ENCODE measurements around the gene RTP5.

Gene RTP5

GRCh38 chr2:241877197-241877685 is 7.7 kb downstream of the RTP5 start:
- H3K36me3 ChIP-seq (ENCODE audit: control insufficient read depth in 1 of 2, insufficient read depth in 2 of 2, low read length in 2 of 2) = no peaks in the 10 kb centered on the region

DNA sequence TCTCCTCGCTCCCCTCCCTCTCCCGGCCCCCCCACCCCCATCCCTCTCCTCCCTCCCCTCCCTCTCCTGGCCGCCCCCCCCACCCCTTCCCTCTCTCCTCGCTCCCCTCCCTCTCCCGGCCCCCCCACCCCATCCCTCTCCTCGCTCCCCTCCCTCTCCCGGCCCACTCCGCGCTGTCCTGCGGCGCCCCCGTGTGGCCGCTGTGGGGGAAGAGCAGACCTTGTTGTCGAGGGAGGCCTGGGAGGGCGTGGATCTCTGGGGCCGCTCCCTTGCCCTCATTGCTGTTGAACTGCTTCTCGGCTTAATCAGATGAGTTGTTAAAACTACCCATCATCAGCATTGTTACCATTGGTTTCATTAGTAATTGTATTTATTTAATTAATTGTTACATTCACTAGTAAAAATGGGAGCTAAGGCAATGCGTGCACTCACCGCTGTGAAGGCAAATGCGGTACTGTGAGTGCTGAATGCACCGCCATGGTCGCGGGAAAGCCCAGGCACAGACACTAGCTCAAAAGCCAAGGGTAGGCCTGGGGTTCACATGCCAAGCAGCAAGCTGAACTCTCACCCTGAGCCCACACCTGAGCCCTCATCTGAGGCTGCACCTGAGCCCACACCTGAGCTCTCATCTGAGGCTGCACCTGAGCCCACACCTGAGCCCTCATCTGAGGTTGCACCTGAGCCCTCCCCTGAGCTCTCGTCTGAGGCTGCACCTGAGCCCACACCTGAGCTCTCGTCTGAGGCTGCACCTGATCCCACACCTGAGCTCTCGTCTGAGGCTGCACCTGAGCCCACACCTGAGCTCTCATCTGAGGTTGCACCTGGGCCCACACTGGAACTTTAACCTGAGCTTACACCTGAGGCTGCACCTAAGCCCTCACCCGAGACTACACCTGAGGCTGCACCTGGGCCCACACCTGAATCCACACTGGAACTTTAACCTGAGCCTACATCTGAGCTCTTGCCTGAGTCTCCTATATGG is 8.8 kb downstream of the RTP5 start:
- no peaks in the 10 kb centered on the region for H3K27me3 ChIP-seq (ENCODE audit: low read depth, low read length)
- H3K36me3 ChIP-seq (ENCODE audit: control insufficient read depth in 1 of 2, insufficient read depth in 2 of 2, low read length in 2 of 2) = no peaks in the 10 kb centered on the region
- no peak overlapping the region for H3K4me3 ChIP-seq (ENCODE audit: low read depth in 1 of 2, low read length in 2 of 2)
- H3K27ac ChIP-seq (ENCODE audit: low read length) = no peak overlapping the region
- H3K4me1 ChIP-seq (ENCODE audit: control insufficient read depth in 1 of 2, insufficient read depth in 2 of 2, low read length in 2 of 2) = peaks cover 0 to 16% of the 10 kb centered on the region in 2 donors
- H3K9me3 ChIP-seq (ENCODE audit: control insufficient read depth in 1 of 2, low read length in 2 of 2) = no peaks in the 10 kb centered on the region

More at GRCh38 chr2:241877197-241877685, 7.7 kb downstream of the RTP5 start:
- no peaks in the 10 kb centered on the region for H3K9me3 ChIP-seq (ENCODE audit: control insufficient read depth in 1 of 2, low read length in 2 of 2)
- no peak overlapping the region for H3K27ac ChIP-seq (ENCODE audit: low read length)
- no peaks in the 10 kb centered on the region for H3K27me3 ChIP-seq (ENCODE audit: low read depth, low read length)
- peaks cover 0 to 8% of the 10 kb centered on the region in 2 donors for H3K4me1 ChIP-seq (ENCODE audit: control insufficient read depth in 1 of 2, insufficient read depth in 2 of 2, low read length in 2 of 2)
- no peak overlapping the region for H3K4me3 ChIP-seq (ENCODE audit: low read depth in 1 of 2, low read length in 2 of 2)

DNA sequence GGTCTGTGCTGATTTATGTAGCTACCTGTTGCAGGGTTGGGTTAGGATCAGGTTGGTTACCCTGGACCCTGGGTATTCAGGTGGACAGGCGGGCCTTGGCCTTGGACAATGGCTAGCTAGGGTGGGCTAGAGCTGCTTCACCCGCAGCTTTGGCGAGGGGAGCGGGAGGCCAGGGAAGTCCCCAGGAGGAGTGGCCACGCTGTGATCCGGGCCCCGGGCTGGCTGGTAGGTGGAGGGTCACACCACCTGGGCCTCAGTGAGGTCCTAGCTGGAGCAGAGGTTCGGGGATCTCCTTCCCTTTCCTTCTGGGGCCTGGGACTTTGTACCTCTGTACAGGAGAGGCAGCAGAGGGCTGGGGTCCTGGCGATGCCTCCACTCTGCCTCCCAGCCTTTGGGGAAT is 9.8 kb downstream of the RTP5 start:
- H3K4me1 ChIP-seq (ENCODE audit: control insufficient read depth in 1 of 2, insufficient read depth in 2 of 2, low read length in 2 of 2) = peaks cover 0 to 16% of the 10 kb centered on the region in 2 donors
- H3K36me3 ChIP-seq (ENCODE audit: control insufficient read depth in 1 of 2, insufficient read depth in 2 of 2, low read length in 2 of 2) = no peaks in the 10 kb centered on the region
- no peak overlapping the region for H3K27ac ChIP-seq (ENCODE audit: low read length)
- no peak overlapping the region for H3K4me3 ChIP-seq (ENCODE audit: low read depth in 1 of 2, low read length in 2 of 2)
- H3K27me3 ChIP-seq (ENCODE audit: low read depth, low read length) = no peaks in the 10 kb centered on the region
- H3K9me3 ChIP-seq (ENCODE audit: control insufficient read depth in 1 of 2, low read length in 2 of 2) = no peaks in the 10 kb centered on the region

GRCh38 chr2:241880311-241881073 is 11.0 kb downstream of the RTP5 start:
- Histone ChIP-seq H3K4me3 (ENCODE audit: low read depth in 1 of 2, low read length in 2 of 2) (peak overlapping the region; percentile 61 to 81), H3K4me1 (ENCODE audit: control insufficient read depth in 1 of 2, insufficient read depth in 2 of 2, low read length in 2 of 2) (peaks cover 0 to 16% of the 10 kb centered on the region in 2 donors), H3K27ac (ENCODE audit: low read length) (no peak overlapping the region), H3K9me3 (ENCODE audit: control insufficient read depth in 1 of 2, low read length in 2 of 2) (no peaks in the 10 kb centered on the region), H3K36me3 (ENCODE audit: control insufficient read depth in 1 of 2, insufficient read depth in 2 of 2, low read length in 2 of 2) (no peaks in the 10 kb centered on the region), H3K27me3 (ENCODE audit: low read depth, low read length) (no peaks in the 10 kb centered on the region)

DNA sequence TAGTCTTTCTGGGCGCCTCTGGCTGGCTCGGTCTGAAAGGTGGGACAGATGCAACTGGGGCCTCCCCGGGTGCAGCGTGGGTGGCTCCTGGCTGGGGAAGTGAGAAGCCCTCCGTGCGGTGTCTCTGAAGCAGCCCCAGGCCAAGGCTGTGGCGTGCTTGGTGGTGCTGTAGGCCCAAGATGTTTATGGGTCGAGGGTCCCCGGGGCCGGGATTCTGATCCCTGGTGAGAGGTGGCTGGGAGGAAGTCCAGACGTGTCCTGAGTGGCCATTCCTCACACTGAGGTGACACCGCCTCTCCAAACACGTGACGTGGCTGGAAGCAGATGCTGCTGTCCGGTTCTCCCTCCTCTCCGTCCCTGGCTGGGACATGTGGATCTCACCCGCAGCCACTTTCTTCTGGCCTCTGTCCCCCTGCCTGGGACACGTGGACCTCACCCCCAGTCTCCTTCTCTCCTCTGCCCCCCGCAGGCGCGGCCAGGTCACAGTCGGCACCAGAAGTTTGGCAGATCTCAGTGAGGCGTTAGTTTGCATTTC is 12.6 kb downstream of the RTP5 start:
- peaks cover 0 to 4% of the 10 kb centered on the region in 2 donors for H3K36me3 ChIP-seq (ENCODE audit: control insufficient read depth in 1 of 2, insufficient read depth in 2 of 2, low read length in 2 of 2)
- no peak overlapping the region for H3K27ac ChIP-seq (ENCODE audit: low read length)

DNA sequence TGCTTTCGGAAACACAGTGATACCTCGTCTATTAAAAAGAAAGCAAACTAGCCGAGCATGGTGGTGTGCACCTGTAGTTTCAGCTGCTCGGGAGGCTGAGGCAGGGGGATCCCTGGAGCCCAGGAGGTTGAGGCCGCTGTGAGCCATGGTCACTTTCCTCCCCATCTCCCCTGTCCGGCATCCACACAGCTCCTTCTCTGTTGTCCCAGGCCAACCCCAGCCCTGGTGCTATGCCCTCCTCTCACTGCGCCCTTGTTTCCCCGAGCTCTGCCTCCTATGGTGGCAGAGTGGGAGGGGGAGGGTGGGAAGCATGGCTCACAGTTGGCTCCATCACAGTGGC is 15.4 kb downstream of the RTP5 start:
- no peak overlapping the region for H3K4me3 ChIP-seq (ENCODE audit: low read depth in 1 of 2, low read length in 2 of 2)
- H3K27ac ChIP-seq (ENCODE audit: low read length) = no peak overlapping the region
- peaks cover 0 to 16% of the 10 kb centered on the region in 2 donors for H3K4me1 ChIP-seq (ENCODE audit: control insufficient read depth in 1 of 2, insufficient read depth in 2 of 2, low read length in 2 of 2)
- H3K9me3 ChIP-seq (ENCODE audit: control insufficient read depth in 1 of 2, low read length in 2 of 2) = peaks cover 0 to 8% of the 10 kb centered on the region in 2 donors
- H3K36me3 ChIP-seq (ENCODE audit: control insufficient read depth in 1 of 2, insufficient read depth in 2 of 2, low read length in 2 of 2) = peaks cover 0 to 5% of the 10 kb centered on the region in 2 donors
- no peaks in the 10 kb centered on the region for H3K27me3 ChIP-seq (ENCODE audit: low read depth, low read length)

More for the DNA sequence above, 12.6 kb downstream of the RTP5 start:
- H3K9me3 ChIP-seq (ENCODE audit: control insufficient read depth in 1 of 2, low read length in 2 of 2) = peaks cover 0 to 4% of the 10 kb centered on the region in 2 donors
- H3K4me1 ChIP-seq (ENCODE audit: control insufficient read depth in 1 of 2, insufficient read depth in 2 of 2, low read length in 2 of 2) = peaks cover 0 to 16% of the 10 kb centered on the region in 2 donors
- H3K4me3 ChIP-seq (ENCODE audit: low read depth in 1 of 2, low read length in 2 of 2) = peak overlapping the region; percentile 21 to 81
- H3K27me3 ChIP-seq (ENCODE audit: low read depth, low read length) = no peaks in the 10 kb centered on the region

DNA sequence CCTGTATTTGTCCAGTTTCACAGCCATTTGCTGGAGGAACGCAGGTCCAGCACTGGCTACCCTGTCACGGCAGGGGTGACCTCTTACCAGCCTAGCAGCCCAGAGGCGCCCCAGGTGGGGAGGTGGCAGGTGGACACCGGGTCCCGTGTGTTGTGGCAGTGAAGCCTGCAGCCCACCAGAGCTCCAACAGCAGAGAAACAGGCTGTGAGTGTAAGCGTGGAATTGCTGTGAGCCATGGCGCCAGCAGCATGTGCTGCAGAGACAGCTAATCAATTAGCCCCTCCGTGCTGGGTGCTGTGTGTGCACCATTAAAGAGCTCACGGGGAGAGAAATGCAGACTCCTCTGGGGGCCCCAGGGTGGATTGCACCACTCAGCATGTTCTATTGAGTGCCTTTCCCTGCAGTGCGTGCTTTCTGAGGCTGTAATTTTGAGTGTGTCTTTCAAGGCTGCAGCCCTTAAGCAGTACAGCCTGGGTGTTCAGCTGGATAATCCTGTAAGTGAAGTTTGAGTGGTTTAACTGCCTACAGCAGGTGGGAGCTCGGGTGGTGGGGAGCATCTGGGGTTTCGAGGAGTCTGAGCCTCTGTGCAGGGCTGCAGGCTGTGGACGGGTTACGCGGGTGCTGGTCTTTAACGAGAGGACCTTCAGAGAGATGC is 15.9 kb downstream of the RTP5 start:
- Histone ChIP-seq H3K27me3 (ENCODE audit: low read depth, low read length) (no peaks in the 10 kb centered on the region), H3K27ac (ENCODE audit: low read length) (no peak overlapping the region), H3K9me3 (ENCODE audit: control insufficient read depth in 1 of 2, low read length in 2 of 2) (peaks cover 0 to 8% of the 10 kb centered on the region in 2 donors), H3K36me3 (ENCODE audit: control insufficient read depth in 1 of 2, insufficient read depth in 2 of 2, low read length in 2 of 2) (peaks cover 0 to 5% of the 10 kb centered on the region in 2 donors), H3K4me3 (ENCODE audit: low read depth in 1 of 2, low read length in 2 of 2) (no peak overlapping the region), H3K4me1 (ENCODE audit: control insufficient read depth in 1 of 2, insufficient read depth in 2 of 2, low read length in 2 of 2) (peaks cover 0 to 16% of the 10 kb centered on the region in 2 donors)

- Histone ChIP-seq H3K4me3 (ENCODE audit: low read depth in 1 of 2, low read length in 2 of 2) (no peak overlapping the region), H3K9me3 (ENCODE audit: control insufficient read depth in 1 of 2, low read length in 2 of 2) (peaks cover 0 to 8% of the 10 kb centered on the region in 2 donors), H3K36me3 (ENCODE audit: control insufficient read depth in 1 of 2, insufficient read depth in 2 of 2, low read length in 2 of 2) (peaks cover 0 to 5% of the 10 kb centered on the region in 2 donors), H3K27me3 (ENCODE audit: low read depth, low read length) (no peaks in the 10 kb centered on the region), H3K4me1 (ENCODE audit: control insufficient read depth in 1 of 2, insufficient read depth in 2 of 2, low read length in 2 of 2) (peaks cover 0 to 16% of the 10 kb centered on the region in 2 donors), H3K27ac (ENCODE audit: low read length) (no peak overlapping the region)
Measured at GRCh38 chr2:241885946-241886643, 16.6 kb downstream of the RTP5 start.

- peaks cover 0 to 5% of the 10 kb centered on the region in 2 donors for H3K36me3 ChIP-seq (ENCODE audit: control insufficient read depth in 1 of 2, insufficient read depth in 2 of 2, low read length in 2 of 2)
- no peaks in the 10 kb centered on the region for H3K27me3 ChIP-seq (ENCODE audit: low read depth, low read length)
- no peak overlapping the region for H3K4me3 ChIP-seq (ENCODE audit: low read depth in 1 of 2, low read length in 2 of 2)
- H3K4me1 ChIP-seq (ENCODE audit: control insufficient read depth in 1 of 2, insufficient read depth in 2 of 2, low read length in 2 of 2) = peaks cover 0 to 11% of the 10 kb centered on the region in 2 donors
- H3K9me3 ChIP-seq (ENCODE audit: control insufficient read depth in 1 of 2, low read length in 2 of 2) = peaks cover 0 to 8% of the 10 kb centered on the region in 2 donors
- no peak overlapping the region for H3K27ac ChIP-seq (ENCODE audit: low read length)
Measured at GRCh38 chr2:241886840-241887447, 17.4 kb downstream of the RTP5 start.
